Measurements from ENCODE around the gene NCOR1.

DNA sequence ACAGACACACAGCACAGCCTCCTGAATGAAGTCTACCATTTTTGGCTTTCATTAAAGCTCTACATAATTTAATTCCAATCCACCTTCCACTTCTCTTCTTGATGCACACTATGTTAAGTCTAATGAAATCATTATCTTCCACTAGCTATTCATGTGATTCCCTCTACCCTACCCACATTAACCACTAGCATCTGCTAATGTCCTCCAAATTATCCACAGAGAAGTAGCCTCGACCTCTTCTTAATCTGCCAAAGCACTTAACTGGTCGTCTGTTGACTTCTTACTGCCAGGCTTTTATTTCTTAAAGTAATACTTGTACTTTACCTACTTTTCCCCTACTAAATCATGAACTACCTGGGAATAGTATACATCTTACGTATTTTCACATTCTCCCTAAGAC, 91.8 kb downstream of the NCOR1 start:
- TF ChIP-seq, protein P1, sequence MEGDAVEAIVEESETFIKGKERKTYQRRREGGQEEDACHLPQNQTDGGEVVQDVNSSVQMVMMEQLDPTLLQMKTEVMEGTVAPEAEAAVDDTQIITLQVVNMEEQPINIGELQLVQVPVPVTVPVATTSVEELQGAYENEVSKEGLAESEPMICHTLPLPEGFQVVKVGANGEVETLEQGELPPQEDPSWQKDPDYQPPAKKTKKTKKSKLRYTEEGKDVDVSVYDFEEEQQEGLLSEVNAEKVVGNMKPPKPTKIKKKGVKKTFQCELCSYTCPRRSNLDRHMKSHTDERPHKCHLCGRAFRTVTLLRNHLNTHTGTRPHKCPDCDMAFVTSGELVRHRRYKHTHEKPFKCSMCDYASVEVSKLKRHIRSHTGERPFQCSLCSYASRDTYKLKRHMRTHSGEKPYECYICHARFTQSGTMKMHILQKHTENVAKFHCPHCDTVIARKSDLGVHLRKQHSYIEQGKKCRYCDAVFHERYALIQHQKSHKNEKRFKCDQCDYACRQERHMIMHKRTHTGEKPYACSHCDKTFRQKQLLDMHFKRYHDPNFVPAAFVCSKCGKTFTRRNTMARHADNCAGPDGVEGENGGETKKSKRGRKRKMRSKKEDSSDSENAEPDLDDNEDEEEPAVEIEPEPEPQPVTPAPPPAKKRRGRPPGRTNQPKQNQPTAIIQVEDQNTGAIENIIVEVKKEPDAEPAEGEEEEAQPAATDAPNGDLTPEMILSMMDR (IDR thresholded peaks at IDR 0.05; ENCODE audit: low read length): no peak
- no peak for TF ChIP-seq EZH2 (optimal IDR thresholded peaks at IDR 0.05; ENCODE audit: low read depth, low read length)
